ENCODE measurements around the gene GAPDHS.

Gene GAPDHS

DNA sequence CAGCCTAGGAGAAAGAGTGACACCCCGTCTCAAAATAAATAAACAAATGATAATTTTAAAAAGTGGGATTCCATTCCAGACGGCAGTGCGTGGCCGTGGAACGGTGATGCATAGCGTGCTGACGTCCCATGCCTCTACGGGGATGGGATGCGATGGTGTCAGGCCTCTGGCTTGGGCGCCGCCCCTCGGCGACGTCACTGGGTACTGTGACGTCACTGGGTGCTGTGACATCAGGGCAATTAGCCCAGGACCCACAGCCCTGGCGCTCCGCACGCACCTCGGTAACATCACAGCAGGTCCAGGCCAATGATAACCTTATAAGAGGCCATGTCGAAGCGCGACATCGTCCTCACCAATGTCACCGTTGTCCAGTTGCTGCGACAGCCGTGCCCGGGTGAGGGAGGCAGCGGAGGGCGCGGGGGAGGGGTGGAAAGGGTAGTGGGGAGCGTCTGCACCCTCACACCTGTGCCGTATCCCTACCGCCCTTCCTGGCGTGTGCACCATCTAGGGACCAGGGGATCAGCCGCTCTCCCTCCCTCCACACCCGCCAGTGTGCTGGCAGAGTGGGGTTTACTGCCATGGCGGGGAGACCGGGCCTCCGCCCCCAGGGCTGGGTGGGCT is at the start of gene GAPDHS:
Gene GAPDHS (plus strand): TSS at position 256 of the 621 bp plus-strand sequence. CDS start 72 bp downstream, at position 328.
- DNase-seq (ENCODE audit: low read depth in 3 of 3), result no peak

DNA sequence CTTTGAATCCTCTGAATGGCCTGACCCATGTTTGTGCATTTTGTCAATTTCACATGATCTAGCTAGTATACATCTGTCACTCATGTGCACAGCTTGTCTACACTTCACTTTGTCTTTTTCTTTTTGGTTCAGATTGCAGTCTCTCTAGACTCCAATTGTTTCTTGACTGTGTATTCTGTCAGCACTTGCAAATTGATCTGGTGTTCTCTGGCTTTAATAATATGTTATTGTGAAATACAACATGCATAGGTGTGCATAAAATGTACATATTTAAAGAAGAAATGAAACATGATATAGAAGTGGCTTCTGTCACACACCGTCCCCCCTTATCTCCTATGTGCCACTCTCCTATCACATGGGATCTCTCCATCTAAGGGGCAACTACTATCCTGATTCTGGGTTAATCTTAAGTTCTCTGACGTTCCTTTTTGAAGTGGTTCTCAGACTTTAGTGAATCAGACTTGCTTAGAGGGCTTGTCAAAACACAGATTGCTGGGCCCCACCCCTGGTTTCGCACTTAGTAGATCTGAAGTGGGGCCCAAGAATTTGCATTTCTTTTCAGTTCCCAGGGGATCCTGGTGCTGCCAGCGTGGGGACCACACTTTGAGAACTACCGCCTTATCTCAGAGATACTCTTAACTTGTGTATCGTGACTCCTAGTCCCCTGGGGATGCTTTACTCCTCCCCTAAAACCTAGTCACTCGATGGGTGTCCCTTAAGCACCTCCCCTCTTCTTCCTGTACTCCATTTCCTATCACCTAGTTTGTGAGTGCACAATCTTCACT is 48.8 kb upstream of the GAPDHS start:
- no peak for DNase-seq (ENCODE audit: low read depth in 3 of 3)

DNA sequence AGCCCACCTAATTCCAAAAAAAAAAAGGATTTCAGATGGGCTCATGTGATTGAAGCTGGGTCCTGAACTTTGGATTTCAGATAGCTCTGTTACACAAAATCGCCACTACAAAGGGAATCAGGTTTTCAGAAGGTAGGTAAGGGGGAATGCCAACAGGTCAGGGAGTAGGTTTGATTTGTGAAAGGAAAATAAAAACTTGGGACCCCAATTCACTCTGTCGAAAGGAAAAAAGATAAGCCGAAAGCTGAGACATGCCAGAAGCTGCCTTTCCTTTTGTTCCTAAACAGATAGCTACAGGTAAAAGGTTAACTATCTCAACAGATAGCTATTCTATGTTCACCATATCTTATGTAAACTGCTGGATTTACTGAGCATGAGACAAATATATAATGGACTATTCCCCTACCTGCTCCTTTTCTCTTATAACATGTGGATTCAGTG is 47.0 kb upstream of the GAPDHS start:
- no peak for DNase-seq (ENCODE audit: low read depth in 3 of 3)

DNA sequence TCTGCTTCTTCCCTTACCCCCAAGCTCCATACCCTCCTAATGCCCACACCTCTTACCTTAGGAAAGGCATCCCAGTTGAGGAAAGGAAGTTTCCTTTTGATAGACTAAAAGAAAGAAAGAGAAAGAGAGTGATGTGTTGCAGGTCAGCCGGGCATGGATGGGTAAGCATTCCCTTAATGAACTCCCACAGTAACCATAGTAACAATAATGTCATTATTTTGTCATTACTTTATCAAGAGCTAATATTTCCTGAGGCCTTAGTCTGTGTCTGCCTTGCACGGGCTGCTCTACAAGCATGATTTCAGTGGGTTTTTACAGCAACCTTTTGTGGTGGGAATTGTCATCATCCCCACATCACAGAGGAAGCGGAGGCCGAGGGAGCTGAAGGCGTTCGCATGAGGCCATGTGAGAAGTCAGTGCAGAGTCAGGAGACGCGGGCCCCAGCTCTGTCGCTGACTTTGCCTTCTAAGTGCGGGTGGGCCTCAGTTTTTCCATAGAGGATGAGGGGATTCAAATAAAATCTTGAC is 45.5 kb upstream of the GAPDHS start:
- no peak for DNase-seq (ENCODE audit: low read depth in 3 of 3)

DNA sequence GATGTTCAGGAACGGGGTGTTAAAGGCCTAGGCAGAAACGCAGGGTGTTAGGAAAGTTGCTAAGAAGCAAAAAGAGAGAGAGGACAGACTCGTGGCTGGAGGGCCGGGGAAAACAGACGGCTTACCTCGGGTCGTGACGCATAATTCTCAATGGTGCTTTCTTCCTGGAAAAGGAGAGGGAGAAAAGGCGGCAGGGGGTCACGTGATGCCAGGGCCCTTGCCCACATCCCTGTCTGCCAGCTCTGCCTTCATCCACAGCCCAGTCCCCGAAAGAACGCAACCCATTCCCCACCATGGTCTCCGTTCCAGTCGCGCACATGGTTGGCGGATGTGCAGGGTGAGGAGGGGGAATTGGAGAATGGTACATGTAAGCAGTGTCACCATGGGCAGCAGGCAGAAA is 44.6 kb upstream of the GAPDHS start:
- no peak for DNase-seq (ENCODE audit: low read depth in 3 of 3)

DNA sequence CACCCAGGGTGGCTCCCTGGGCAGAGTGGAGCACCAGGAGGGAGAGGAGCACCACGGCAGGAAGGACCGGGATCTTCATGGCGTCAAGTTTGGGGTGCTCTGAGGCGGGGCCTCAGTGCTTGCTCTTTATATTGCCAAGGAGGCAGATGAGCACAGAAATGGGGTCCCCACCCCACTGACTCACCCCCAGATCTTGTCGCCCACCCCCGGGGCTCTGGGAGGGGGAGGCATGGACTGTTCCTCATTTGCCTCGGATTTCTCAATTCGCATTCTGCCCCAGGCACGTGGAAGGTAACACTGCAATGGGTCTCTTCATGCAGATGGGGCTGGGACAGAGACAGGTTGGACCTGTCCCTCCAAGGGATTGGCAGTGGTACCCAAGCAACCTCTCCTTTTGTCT is 42.9 kb upstream of the GAPDHS start, which contains the start of gene KRTDAP:
Gene KRTDAP (minus strand): TSS at position 101 of the 400 bp plus-strand sequence. CDS start 22 bp downstream, at position 79.
- no peak for DNase-seq (ENCODE audit: low read depth in 3 of 3)

DNA sequence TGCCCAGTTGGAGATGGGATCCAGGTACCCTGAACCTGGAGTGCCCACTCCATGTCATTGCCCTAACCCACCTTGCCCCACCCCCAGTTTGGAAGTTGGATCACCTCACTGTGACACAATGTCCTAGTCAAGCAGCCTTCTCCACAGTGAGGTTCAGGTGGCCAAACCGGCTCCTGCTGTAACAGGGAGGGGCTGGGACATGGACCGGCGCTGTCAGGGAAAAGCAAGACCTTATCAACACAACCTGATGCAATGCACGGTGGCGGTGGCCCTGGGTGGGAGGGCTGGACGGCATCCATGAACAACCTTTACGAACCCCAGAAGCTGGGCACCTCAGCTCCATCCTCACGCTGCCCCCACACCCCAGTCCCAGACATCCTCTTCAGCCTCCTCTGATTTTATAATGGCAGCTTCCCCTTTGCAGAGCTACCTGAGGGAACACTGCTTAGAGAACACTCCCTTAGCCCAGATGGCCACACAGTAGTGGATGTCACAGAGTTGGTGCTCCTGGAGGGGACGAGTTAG is 41.4 kb upstream of the GAPDHS start:
- no peak for DNase-seq (ENCODE audit: low read depth in 3 of 3)

DNA sequence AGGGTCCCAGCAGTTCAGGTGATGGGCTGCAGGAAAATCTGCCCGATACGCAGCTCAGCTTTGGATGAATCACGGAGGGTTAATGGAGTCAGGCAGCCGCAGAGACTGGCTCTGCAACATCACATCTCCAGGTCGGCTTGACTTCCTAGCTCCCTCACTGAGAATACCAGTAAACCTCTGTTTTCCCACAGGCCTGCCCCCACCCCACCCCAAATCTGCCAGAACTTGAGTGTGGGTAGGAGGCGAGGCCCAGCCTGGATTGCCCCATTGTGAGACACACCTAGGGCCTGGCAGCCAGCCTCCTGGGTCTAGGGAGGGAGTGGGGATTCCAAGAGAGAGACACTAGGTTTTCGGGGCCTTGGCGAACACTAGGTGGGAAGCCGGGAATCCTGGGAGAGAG is 39.3 kb upstream of the GAPDHS start:
- no peak for DNase-seq (ENCODE audit: low read depth in 3 of 3)

DNA sequence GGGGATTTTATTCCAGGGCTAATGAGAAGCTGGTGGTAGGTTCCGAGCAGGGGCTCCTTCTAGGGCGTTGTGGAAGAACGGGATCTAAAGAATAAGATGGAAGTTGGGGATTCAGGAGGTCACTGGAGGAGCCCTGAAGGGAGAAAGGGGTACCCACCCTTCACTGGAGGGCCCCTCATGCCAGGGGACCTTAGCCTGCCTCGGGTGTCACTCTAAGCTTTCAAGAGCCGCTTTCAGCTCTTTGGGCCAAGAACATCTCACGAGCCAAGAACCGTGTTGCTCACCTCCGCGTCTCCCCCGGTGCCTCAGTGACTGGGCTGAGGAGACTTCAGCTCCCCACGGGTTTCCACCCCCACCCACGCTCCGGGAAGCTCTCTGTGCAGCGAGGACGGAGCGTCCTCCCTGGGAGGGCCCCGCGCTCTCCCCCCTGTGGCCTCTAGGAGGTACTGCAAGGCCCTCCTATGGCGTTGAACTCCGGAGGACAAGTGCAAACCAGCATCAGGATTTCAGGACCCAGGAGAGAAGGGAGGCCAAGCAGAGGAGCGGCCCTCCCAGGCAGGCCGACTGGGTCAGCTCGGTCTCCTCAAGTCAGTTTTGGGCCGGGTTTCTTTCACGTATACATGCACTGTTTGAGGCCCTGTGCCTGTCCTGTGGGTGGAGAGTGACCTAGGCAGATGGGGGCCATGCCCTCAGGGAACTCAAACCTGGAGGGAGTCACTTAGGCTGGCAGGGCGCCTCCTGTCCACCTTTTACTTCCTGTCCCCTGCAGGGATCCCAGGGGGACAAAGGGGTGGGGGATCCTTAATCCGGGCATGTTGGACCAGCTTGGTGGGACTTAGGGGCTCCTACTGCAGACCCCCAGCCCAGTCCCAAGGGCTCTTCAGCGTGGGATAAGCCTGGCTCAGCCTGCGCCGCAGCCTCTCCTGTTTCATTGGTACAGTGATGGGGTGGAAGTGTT is 37.9 kb upstream of the GAPDHS start:
- peak; percentile 55 to 83 (median 65) for DNase-seq (ENCODE audit: low read depth in 3 of 3)

DNA sequence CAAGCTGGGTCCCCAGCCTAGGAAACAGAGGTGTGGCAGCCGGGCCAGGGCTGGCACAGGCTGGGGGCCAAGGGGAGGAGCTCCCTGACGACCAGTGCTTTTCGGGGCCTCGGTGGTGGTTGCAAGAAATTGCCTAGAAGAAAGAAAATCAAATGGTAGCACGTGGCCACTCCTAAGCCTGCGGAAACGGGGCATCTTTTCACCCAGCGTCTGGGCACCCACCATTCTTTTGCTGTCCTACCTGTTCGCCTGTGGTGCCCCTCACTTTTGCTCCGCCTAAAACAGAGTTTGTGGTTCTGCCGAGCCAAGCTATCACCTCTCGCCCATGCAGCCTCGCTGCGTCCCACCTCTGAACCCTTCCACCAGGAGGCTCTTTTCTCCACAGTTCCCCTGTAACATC is 35.9 kb upstream of the GAPDHS start:
- DNase-seq (ENCODE audit: low read depth in 3 of 3), result no peak

DNA sequence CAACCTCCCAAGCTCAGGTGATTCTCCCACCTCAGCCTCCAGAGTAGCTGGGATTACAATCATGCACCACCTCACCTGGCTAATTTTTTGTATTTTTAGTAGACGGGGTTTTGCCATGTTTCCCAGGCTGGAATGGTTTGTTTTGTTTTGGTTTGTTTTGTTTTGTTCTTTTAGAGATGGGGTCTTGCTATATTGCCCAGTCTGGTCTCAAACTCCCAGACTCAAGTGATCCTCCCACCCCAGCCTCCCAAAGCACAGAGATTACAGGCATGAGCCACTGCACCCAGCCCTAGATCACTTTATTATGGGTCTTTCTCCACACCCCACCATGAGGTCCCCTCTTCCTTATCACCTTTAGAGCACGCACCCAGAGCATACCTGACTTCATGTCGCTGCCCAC is 35.0 kb upstream of the GAPDHS start:
- DNase-seq (ENCODE audit: low read depth in 3 of 3), result no peak

DNA sequence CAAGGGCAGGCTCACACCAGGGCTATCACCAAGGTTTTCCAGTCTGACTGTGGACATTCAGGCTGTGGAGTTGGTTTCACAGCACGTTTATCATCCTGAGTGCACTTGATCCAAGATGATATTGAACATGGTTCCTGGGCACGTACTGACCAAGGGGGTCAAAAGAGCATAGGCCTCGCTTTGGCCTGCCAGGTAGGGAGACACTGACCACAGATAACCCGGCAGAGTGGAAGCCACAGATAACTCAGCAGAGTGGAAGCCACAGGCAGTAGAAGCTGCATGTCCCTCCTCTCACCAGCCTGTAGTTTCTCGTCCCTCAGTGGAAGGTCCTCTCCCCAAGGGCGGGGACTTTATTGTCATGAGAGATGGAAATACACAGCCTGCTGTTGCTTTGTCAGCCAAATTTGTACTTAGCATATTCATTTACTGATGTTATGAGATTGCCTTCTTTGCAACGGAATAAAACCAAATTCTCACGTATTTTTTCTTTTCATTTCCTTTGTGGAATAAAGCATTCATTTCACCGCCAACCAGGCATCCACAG is 34.2 kb upstream of the GAPDHS start:
- DNase-seq (ENCODE audit: low read depth in 3 of 3), result no peak

DNA sequence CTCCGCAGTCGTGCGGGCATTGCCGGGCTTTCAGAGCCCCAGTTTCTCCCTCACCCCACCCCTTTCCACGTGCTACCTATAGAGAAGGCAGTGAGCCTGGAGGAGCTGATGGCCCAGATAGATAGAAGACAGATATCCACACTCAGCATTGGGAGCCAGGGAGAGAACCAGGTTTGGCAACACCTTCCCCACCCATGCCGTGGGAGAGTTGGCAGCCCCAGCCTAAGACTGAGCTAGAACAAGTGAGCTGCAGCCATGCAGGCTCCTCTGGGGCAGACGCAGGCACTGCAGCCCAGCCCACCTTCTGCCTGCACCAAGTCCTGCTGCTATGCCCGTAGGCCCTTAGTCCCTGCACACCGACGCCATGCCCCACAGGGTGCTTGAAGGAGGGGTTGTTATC is 32.6 kb upstream of the GAPDHS start:
- DNase-seq (ENCODE audit: low read depth in 3 of 3), result no peak

DNA sequence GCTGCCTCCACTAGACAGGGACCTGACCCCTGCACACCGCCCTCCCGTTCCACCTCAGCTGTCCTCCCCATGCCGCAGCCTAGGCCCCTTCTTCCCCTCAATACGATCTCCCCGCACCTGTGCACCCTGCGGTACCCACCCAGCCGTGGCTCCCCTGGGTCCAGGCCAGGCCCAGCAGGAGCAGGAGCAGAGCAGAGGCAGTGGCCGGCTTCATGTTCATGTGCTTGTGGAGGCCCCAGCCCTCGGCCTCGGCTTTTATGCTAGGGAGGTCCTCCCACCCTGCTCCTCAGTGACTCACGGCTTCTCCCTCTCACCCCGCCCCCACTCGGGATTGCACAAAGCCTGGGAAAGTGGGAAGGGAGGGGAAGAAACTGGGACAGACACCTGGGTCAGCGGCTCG is 31.6 kb upstream of the GAPDHS start:
- DNase-seq (ENCODE audit: low read depth in 3 of 3), result no peak

DNA sequence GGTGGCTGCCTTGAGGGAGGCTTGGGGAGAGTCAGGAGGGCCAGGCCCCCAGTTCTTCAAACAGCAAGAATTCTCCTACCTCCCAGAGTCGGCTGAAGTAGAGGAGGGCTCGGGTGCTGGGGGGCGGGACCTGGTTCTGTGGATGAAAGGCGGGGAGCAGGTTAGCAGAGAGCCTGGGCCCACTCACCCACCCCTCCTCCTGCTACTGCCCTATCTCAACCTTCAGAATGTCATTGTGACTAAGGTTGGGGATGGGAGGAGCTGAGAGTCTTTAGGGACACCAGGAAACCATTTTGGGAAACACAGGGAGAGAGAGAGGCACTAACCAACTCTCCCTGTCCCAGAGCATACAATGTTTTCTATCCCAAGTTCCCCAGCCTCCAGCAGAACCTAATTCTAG is 30.5 kb upstream of the GAPDHS start:
- no peak for DNase-seq (ENCODE audit: low read depth in 3 of 3)

DNA sequence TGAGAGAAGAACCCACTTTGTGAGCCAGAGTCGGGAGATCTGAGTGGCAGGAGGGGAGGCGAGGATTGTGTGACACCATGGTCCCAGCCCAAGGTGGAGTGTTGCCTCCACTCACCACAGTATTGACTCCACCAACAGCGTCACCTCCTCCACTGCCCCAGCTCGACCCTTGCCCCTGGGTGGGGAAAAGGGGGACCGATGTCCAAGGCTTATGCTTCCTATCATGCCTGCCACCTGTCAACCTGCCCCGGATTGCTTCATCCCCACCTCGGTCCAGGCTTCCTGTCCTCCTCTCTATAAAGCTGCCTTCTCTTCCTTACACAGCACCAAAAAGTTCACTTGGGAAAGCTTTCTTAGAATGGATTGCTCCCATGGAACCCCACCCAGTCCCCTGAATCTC is 27.2 kb upstream of the GAPDHS start:
- DNase-seq (ENCODE audit: low read depth in 3 of 3), result no peak

DNA sequence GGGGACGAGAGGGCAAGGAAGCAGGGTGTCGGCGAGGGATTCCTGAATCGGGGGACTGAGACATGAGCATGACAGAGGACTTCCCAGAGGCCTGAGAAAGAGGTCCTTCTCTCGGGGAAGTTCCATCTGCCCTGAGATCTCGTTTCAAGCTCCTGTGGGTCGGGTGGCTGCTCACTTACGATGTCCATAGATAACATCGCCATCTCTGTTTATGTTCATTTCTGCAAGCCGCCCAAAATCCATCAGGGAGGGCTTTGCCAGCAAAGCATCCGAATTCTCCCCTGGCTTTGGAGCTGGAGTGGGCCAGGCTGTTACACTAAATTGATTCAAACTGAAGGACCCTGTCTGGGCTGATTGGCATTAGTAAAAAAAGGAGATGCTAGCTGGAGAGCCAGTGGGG is 25.7 kb upstream of the GAPDHS start:
- DNase-seq (ENCODE audit: low read depth in 3 of 3), result no peak

DNA sequence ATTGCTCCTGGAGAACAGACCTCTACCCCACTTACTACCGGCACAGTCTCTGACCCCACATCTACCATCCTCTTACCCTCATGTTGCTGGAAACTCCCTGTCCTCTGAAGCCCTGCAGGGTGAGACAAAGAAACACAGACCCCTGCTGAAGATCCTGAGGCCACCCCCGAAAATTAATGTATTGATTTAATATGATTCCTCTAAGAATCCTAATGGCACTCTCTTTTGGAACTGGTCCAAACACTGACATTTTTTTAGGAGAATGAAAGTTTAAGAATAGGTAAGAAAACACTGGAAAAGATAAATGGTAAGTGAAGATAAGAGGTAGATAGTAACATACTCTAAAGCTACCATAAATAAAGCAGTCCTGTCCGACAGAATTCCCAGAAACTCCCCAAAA is 25.1 kb upstream of the GAPDHS start:
- DNase-seq (ENCODE audit: low read depth in 3 of 3), result no peak

DNA sequence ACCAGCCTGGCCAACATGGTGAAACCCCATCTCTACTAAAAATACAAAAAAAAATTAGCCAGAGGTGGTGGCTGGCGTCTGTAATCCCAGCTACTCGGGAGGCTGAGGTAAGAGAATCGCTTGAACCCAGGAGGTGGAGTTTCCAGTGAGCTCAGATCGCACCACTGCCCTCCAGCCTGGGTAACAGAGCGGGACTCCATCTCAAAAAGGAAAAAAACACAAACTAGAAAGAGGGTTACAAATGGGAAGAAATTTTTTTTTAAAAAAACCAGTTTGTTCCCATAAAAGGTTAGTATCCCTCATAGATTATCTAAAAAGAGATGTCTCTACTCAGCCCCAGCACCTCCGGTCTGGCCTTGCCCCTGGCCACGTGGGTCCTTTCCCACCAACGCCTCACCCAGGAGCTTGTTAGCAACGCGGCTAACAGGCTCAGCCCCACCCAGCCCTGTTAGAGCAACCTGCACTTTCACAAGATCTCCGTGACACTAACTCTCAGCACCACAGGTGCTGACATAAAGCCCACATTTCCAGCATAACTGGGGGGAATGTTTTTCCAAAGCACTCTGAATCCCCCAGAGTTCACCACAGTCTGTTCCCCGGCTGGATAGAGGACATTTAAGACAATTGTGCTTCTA is 24.1 kb upstream of the GAPDHS start:
- DNase-seq (ENCODE audit: low read depth in 3 of 3), result peak in 1 of 3 experiments; percentile 43

DNA sequence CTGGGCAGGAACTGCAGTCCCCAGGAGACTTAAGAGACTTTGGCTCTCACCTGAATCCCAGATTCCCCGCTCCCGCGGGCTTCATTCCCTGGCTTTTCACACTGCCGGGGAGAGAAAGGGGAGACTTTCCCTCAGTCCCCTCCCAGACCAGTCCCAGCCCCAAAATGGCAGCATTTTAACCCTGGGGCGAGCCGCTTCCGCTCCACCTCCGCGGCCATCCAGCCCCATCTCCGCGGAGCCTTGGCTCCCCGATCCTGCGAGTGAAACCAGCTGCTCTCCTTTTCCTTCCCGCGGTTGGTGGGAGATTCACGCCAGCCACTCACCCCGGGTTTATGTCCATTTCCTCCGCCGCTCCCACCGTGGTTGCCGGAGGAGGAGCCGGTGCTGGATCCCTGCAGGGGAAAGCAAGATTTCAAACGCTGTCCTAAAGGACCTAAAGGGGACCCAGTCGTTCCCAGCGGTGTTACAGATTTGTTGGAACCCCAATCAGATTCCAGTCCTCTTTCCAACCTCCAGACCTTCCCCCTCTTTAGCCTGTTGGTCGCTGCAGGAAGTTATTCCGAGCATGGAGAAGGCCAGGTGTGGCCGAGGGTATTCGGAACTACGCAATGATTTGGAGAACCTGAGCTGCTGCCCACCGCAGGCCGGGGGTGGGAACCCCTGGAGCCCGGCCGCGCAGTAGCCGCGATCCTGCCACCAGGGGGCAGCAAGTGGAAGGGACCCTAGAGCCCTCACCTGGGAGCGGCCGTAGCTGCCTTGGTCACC is 23.2 kb upstream of the GAPDHS start:
- DNase-seq (ENCODE audit: low read depth in 3 of 3), result peak; percentile 41 to 76 (median 54)

Data from stimulated activated CD4-positive, alpha-beta T cell treated with anti-CD3 and anti-CD28 coated beads, TNF-alpha, amount 100 ng/mL, for 24 hours (primary cell).